Right lobe of liver (tissue), 4 donors: Measurements from ENCODE around the gene DYRK3.

Experiments used
- CTCF ChIP-seq, 4 donors: fragments of 200-600 bp in 3 of 4; fragments of 450-650 bp in 1 of 4; IDR thresholded peaks; one replicate each; pipeline versions ENCODE4 v1.5.1 to v1.8.0; 2016 to 2022; ENCODE audit warnings: antibody characterized with exemption in 4 of 4, mild to moderate bottlenecking in 2 of 4
- POLR2A ChIP-seq: fragments of 450-650 bp; IDR thresholded peaks from one replicate; pipeline ENCODE4 v1.6.1; 2017; ENCODE audit warnings: antibody characterized with exemption, mild to moderate bottlenecking
- donor health status: DM: no; HTN: no; CAD: no.
- donor health status: DM: no; HTN: no; CAD: no.
- donor health status: DM: no; HTN: yes; CAD: no.

DNA sequence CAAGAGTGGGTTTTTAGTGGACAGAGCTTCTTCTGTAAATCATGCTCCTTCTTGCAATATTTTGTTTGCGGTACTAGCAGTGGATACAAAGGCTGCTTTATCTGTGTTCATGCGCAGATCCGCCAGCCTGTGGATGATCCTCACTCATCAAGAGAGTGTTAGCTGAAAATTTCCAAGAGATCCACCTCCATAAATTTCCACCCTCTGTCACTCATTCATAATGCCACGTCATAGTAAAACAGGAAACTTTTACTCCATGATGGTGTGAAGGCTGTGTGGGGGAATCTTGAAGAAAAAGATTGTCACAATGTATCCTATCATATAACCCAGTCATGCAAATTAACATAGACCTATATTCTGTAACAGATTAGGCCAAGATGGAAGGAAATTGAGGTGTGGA is 44.9 kb downstream of the DYRK3 start:
- TF ChIP-seq POLR2A (no peak), CTCF (IDR thresholded peaks at IDR 0.05) (no peak)
